HL-60/S4 treated with phorbol 12-myristate 13-acetate at 8.2 ng/mL for 4 days and 3 days (cell line): ENCODE results near the gene LDHAL6B.

Source experiments
- in situ Hi-C: fragments of 300-500 bp; cut with MboI; formaldehyde crosslinking; loops from 2 replicates; pipeline ENCODE4 v1.15.0; 2022; ENCODE audit warnings: low sequenced_read_pairs

The LDHAL6B gene

DNA sequence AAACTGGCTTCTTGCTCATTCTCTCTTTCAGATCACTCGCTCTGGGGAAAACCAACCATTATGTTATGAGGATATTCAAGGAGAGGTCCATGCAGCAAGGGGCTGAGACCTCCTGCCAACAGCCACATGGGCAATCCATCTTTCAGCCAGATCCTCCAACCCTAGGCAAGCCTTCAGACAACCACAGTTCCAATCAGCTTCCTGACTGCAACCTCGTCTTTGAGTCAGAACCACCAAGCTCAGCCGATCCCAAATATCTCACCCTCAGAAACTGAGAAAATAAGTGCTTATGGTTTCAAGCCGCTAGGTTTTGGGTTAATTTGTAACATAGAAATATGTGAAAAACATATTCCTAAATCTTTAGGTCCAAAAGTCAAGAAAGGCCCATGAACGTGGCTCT lies 10.3 kb downstream of the LDHAL6B start:
- in situ Hi-C loops, result no loop called here

GRCh38 chr15:59217876-59218498 lies 11.3 kb downstream of the LDHAL6B start:
- in situ Hi-C loops, result no loop called here

GRCh38 chr15:59218710-59219109 lies 12.1 kb downstream of the LDHAL6B start:
- in situ Hi-C loops, result no loop called here

- in situ Hi-C loops, result no loop called here
These were observed 15.2 kb downstream of the LDHAL6B start for GRCh38 chr15:59221511-59222505.

DNA sequence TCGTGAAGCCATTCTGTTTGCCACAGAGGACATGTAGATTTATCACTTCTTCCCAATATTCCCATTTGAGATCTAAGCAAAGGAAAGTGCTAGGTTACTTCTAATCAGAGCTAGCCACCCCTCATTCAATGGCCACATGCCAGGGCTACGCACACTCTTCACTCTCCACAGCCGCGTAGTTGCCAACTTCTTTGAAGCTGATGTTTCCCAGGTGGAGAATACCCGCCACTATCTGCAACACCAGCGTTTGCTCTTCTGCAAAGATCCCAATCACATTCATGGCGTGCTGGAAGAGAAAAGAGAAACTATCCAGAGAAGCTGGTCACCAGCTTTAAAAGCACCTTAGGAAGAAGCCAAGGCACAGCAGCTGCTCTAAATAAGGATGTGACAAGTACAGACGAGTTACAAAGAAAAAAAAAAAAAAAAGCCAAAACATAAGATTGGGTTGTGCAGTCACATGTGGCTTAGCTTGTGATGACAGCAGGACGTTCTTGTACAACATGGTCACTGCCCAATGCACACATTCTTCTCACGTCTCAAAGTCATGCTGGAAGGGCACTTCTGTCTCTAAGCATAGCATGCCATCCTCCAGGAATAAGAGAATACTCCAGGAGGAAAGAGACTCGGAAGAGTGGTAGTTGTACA lies 16.4 kb downstream of the LDHAL6B start:
- in situ Hi-C loops, result no loop called here

DNA sequence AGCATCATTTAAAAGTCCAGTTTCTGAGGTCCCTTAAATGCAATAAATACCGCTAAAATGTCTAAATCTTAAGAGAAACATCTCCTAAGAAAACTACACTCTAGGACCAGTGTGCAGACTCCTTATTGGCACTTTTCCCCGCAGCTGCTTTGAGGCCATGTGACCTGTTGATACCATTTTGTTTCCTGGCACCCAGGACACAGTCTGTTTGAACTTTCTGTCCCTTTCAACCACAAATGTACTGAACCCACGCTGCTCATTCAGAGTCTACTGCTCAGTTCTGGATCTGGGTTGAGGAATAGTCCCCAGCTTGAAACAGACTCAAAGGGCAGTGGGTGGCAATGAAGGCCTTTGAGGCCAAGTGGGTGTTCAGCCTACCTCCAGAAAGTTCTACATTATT lies 17.1 kb downstream of the LDHAL6B start:
- in situ Hi-C loops, result no loop called here

DNA sequence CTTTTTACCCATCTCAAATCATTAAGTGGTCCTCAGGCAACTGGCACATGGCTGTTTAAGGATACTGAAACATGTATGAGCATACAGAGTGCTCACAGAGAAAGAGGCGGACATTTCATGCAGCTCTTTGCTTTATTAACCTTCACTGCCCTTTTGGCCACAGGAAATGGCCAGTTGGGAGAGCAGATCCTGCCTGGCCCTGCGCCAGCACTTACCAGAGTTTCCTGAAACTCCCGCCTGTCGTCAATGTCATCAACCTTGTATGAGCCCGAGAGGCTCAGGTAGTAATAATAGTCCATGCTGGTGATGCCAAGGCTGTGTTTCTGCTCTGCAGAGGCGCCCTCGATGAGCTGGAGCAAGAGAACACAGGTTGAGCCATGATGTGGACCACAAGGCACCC lies 17.8 kb downstream of the LDHAL6B start:
- in situ Hi-C loops, result no loop called here

DNA sequence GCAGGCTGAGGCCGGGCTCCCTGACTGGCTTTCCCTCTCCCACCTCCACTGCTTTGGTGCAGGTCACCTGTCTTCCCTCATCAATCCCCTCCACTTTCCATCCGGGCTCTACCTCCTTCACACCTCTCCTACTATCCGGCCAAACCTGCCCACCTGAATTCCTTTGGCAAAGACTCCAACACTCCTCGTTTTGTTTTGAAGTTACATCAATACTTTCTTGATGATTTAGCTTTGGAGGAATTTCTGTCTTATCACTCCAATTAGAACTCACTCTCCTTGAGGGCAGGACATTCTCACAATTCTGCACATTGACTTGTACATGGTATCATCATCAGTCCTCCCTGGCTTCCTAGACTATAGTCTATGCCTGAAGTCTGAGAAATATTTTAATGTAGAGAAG lies 20.4 kb downstream of the LDHAL6B start:
- in situ Hi-C loops, result no loop called here

- in situ Hi-C loops, result no loop called here
These were observed 22.4 kb downstream of the LDHAL6B start for GRCh38 chr15:59229015-59229414.

- in situ Hi-C loops, result no loop called here
These were observed 22.8 kb downstream of the LDHAL6B start for GRCh38 chr15:59229453-59229852.

DNA sequence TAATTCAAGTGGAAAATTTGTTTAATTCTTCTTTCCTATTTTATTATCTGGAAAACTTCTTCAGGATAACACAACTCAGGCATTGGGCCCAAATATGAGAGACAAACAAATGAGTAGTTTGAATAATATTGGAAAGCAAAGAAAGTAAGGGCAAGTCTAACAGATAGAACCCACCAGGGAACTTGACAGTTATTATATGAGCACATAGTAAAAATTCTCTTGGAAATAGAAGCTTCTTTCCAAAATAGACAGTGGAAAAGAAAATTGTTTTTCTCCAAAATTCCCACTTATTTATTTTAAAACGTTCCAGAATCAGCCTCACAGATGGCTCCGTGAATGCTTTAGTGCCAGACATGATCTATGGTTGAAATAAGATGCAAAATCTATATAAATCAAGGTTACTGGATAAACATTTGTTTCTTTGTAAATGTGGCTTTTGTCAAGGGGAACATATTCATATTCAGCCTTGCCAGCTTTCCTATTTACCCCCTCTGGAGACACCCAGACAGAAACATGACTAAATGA lies 23.9 kb downstream of the LDHAL6B start:
- in situ Hi-C loops, result no loop called here

- in situ Hi-C loops, result no loop called here
These were observed 25.8 kb downstream of the LDHAL6B start for GRCh38 chr15:59232476-59232875.

GRCh38 chr15:59236394-59236793 lies 29.8 kb downstream of the LDHAL6B start:
- in situ Hi-C loops, result no loop called here

GRCh38 chr15:59237119-59237855 lies 30.6 kb downstream of the LDHAL6B start:
- in situ Hi-C loops, result no loop called here

GRCh38 chr15:59237924-59238331 lies 31.3 kb downstream of the LDHAL6B start:
- in situ Hi-C loops, result no loop called here

GRCh38 chr15:59240036-59240435 lies 33.4 kb downstream of the LDHAL6B start:
- in situ Hi-C loops, result loop anchor here (10.0 kb wide), 1 partner anchor 255 kb away; no protein-coding TSS in a partner anchor

DNA sequence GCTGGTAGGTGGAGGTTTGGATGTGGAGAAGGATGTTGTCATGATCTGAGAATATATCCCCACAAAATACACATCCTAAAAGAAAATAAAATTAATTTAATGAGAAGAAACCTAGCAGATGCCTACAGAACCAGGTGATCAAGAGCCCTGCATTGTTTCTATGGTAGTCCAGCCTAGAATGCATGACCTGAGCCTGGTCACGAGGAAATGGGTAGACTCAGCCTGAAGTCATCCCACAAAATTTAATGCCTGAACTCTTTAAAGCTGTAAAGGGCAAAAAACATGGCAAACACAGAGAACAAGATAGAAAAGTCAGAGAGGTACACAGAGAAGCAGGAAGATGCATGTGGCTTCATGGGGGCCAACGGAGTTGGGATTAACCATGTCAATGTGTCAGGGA lies 36.0 kb downstream of the LDHAL6B start:
- in situ Hi-C loops, result loop anchor here (10.0 kb wide), 1 partner anchor 252 kb away; no protein-coding TSS in a partner anchor

GRCh38 chr15:59243622-59244021 lies 37.0 kb downstream of the LDHAL6B start:
- in situ Hi-C loops, result loop anchor here (10.0 kb wide), 1 partner anchor 251 kb away; no protein-coding TSS in a partner anchor

GRCh38 chr15:59244337-59244736 lies 37.7 kb downstream of the LDHAL6B start:
- in situ Hi-C loops, result loop anchor here (10.0 kb wide), 1 partner anchor 250 kb away; no protein-coding TSS in a partner anchor

DNA sequence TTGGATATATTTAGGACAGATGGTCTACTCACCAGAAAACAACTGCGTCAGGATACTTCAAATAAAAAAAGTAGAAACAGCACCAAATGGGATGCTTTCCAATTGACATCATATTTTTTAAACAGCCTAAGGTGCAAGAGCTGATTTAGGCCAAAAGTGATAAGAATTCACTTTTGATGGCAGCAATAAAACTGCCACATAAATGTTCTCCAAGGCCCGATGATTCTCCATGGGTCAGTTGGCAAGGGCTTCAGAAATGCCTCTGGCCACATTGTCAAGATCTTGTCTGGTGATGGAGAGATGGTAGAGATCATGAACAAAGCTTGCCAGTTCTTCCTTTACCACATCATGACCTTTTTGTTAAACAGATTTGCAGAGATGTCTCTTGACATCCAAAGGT lies 38.9 kb downstream of the LDHAL6B start:
- in situ Hi-C loops, result loop anchor here (10.0 kb wide), 1 partner anchor 249 kb away; no protein-coding TSS in a partner anchor
